ENCODE data around the gene PRUNE1. TPM values are rescaled to one million over a fixed set of nuclear protein-coding genes. Genes with fewer than 3 reads are reported as not detected.

The PRUNE1 gene
- total RNA-seq, 6 donors from 2014 or later, result 16.3 to 28.3 (median 21.2) TPM

GRCh38 chr1:150985179-150985825 lies 22.9 kb upstream of the PRUNE1 start:
- ATAC-seq (ENCODE audit: low FRiP score in 2 of 2) (no peak), DNase-seq (no peak)
- 90 to 94% methylated on average over 2 of the region's 2 CpGs for WGBS, 2 donors

GRCh38 chr1:150987924-150988323 lies 20.3 kb upstream of the PRUNE1 start:
- no peaks in the 10 kb centered on the region for H3K4me1 ChIP-seq
- TF ChIP-seq POLR2AphosphoS5 (IDR thresholded peaks at IDR 0.05) (no peak), EP300 (IDR thresholded peaks at IDR 0.05) (no peak), POLR2A (IDR thresholded peaks at IDR 0.05) (no peak), CTCF (IDR thresholded peaks at IDR 0.05) (no peak)
- H3K27me3 ChIP-seq, result no peaks in the 10 kb centered on the region
- no peaks in the 10 kb centered on the region for H3K9me3 ChIP-seq
- H3K36me3 ChIP-seq, result no peaks in the 10 kb centered on the region
- no peak for DNase-seq
- no peak overlapping the region for H3K27ac ChIP-seq
- no peak overlapping the region for H3K4me3 ChIP-seq
- WGBS, 2 donors, result 76 to 88% methylated on average over 7 of the region's 7 CpGs
- no peak for ATAC-seq (ENCODE audit: low FRiP score in 2 of 2)

More at GRCh38 chr1:150985179-150985825, 22.9 kb upstream of the PRUNE1 start:
- H3K36me3 ChIP-seq, result no peaks in the 10 kb centered on the region
- no peak overlapping the region for H3K27ac ChIP-seq
- TF ChIP-seq EP300 (IDR thresholded peaks at IDR 0.05) (no peak), CTCF (IDR thresholded peaks at IDR 0.05) (no peak), POLR2A (IDR thresholded peaks at IDR 0.05) (no peak), POLR2AphosphoS5 (IDR thresholded peaks at IDR 0.05) (no peak)
- peaks cover 0 to 19% (median 10%) of the 10 kb centered on the region in 4 donors for H3K4me1 ChIP-seq
- H3K4me3 ChIP-seq, result no peak overlapping the region
- H3K27me3 ChIP-seq, result no peaks in the 10 kb centered on the region
- H3K9me3 ChIP-seq, result no peaks in the 10 kb centered on the region

- H3K27ac ChIP-seq, result no peak overlapping the region
- TF ChIP-seq POLR2AphosphoS5 (IDR thresholded peaks at IDR 0.05) (no peak), CTCF (IDR thresholded peaks at IDR 0.05) (no peak), POLR2A (IDR thresholded peaks at IDR 0.05) (no peak), EP300 (IDR thresholded peaks at IDR 0.05) (no peak)
- peaks cover 5 to 12% (median 10%) of the 10 kb centered on the region in 4 donors for H3K36me3 ChIP-seq
- DNase-seq, result no peak
- H3K4me1 ChIP-seq, result peaks cover 6 to 12% (median 8%) of the 10 kb centered on the region in 4 donors
- 63 to 82% methylated on average over 4 of the region's 4 CpGs for WGBS, 2 donors
- ATAC-seq (ENCODE audit: low FRiP score in 2 of 2), result no peak
- no peak overlapping the region for H3K4me3 ChIP-seq
- no peaks in the 10 kb centered on the region for H3K9me3 ChIP-seq
- H3K27me3 ChIP-seq, result no peaks in the 10 kb centered on the region
Observed at GRCh38 chr1:150992626-150993025, 15.6 kb upstream of the PRUNE1 start.

GRCh38 chr1:150994248-150994647 lies 14.0 kb upstream of the PRUNE1 start:
- Histone ChIP-seq H3K36me3 (peaks cover 15 to 28% (median 25%) of the 10 kb centered on the region in 4 donors), H3K4me3 (no peak overlapping the region), H3K4me1 (peaks cover 6 to 12% (median 10%) of the 10 kb centered on the region in 4 donors), H3K27me3 (no peaks in the 10 kb centered on the region), H3K27ac (peak overlapping the region in 1 of 4 donors; percentile 77), H3K9me3 (no peaks in the 10 kb centered on the region)
- WGBS, 2 donors, result 82 to 83% methylated on average over 3 of the region's 3 CpGs
- TF ChIP-seq EP300 (IDR thresholded peaks at IDR 0.05) (no peak), CTCF (IDR thresholded peaks at IDR 0.05) (no peak), POLR2AphosphoS5 (IDR thresholded peaks at IDR 0.05) (no peak), POLR2A (IDR thresholded peaks at IDR 0.05) (no peak)
- DNase-seq (no peak), ATAC-seq (ENCODE audit: low FRiP score in 2 of 2) (no peak)

- peak in 1 of 2 donors; percentile 38 for ATAC-seq (ENCODE audit: low FRiP score in 2 of 2)
- Histone ChIP-seq H3K36me3 (peaks cover 15 to 38% (median 30%) of the 10 kb centered on the region in 4 donors), H3K9me3 (no peaks in the 10 kb centered on the region), H3K27me3 (no peaks in the 10 kb centered on the region), H3K4me1 (peaks cover 6 to 12% (median 11%) of the 10 kb centered on the region in 4 donors), H3K4me3 (peak overlapping the region in 2 of 4 donors; percentile 5 to 28), H3K27ac (peak overlapping the region in 3 of 4 donors; percentile 65 to 77 (median 70))
- 44 to 50% methylated on average over 4 of the region's 4 CpGs for WGBS, 2 donors
- TF ChIP-seq POLR2A (IDR thresholded peaks at IDR 0.05) (no peak), POLR2AphosphoS5 (IDR thresholded peaks at IDR 0.05) (no peak), CTCF (IDR thresholded peaks at IDR 0.05) (no peak), EP300 (IDR thresholded peaks at IDR 0.05) (no peak)
- no peak for DNase-seq
Observed at GRCh38 chr1:150995460-150995859, 12.8 kb upstream of the PRUNE1 start.
